GM19397 (cell line): ENCODE data around the gene ETV3L.

Source experiments
- ATAC-seq: cut with Tn5 transposase; IDR thresholded peaks from one replicate; pipeline ENCODE4 v1.9.1; 2021; ENCODE audit warnings: mild to moderate bottlenecking, moderate library complexity; ENCODE audit not compliant: unreplicated experiment

The ETV3L gene

GRCh38 chr1:157132616-157133167 is 33.1 kb upstream of the ETV3L start:
- ATAC-seq = no peak

- ATAC-seq = no peak
Measured at GRCh38 chr1:157132111-157132510, 32.5 kb upstream of the ETV3L start.

GRCh38 chr1:157131281-157131680 is 31.7 kb upstream of the ETV3L start:
- ATAC-seq = no peak

GRCh38 chr1:157124855-157125254 is 25.2 kb upstream of the ETV3L start:
- no peak for ATAC-seq

DNA sequence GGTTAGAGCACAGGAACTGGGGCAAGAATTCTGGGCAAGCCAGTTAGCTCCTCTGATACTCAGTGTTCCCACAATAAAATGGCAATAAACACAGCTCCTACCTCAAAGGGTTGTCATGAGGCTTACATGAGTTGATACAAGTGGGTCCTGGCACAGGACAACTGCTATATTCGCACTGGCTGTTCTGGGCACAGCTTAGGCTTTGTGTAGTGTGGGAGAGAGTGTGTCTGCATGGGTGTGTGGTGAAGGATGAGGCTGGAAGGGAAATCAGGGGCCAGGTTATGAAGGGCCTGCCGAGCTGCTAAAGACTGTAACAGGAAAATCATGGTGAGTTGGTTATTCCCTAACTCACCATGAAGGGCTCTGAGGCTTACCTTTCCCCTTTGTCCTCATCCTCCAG is 19.8 kb upstream of the ETV3L start:
- ATAC-seq = no peak

DNA sequence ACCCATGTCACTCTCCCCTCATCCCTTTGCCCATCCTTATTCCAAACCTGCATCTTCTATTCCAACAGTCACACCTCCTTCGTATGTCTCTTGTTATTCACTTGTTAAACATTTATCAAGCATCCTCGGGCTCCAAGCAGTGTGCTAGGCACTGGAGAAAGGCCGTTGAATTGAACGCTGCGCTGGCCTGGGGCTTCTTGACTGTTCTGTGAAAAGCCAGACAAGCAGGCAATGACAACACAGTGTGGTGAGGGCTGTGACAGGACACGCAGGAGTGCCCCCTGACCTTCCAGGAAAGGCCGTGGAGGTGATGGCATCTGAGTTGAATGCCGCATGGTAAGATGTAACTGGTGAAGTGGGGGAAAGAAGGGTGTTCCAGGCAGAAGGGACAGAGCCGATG is 19.4 kb upstream of the ETV3L start:
- ATAC-seq = no peak

GRCh38 chr1:157117527-157118057 is 18.0 kb upstream of the ETV3L start:
- ATAC-seq = no peak

DNA sequence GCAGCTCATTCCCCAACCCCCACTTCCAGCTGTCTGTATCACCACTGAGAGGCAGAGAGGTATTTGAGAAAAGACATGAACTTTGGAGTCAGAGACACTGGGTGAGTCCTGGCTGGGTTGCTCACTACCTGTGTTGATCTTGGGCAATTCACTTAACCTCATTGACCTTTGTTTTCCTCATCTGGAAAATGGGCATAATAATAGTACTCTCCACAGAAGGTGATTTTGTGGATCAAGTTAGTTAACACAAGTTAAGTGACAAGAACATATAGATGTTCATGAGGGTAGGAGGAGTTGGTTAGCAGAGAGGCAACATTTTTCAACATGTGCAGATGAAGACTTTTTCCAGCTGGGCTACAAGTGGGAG is 17.1 kb upstream of the ETV3L start:
- no peak for ATAC-seq

DNA sequence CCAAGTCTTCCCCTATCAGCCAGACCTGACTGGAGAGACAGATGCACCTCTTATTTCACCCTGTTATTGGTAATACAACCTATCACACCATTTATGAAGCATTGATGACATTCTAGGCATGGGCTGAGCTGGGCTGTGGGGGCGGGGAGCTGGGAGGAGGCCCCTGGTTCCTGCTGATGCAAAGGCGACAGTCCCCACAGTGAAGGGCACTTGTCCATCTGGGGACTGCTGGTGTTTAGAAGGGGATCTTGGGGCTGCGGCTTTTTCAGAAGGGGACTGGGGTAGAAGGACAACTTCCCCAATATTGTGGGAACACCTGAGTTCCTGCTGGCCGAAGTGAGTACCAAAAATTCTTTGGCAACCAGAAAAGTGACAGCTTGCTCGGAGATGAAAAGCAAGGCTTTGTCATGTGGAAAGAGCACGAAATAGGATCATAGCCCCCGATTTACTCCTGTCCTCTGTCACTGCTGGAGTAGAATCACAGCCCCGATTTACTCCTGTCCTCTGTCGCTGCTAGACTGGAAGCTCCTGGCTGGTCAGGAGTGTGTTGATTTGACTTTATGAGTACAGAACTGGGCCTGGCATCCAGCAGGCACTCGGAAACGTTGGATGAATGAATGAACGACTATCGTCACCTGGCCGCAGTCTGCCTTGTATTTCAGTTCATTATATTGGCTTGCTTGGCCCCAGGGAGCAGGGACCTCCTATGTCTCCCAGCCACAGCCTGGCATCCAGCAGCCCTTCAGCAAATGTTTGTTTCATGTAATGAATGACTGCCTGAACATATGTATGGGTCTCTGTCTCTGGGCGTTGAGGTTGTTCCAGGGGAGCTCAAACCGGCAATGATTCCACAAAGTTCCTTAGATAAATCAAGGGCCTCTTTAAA is 16.5 kb upstream of the ETV3L start:
- ATAC-seq = no peak

GRCh38 chr1:157115429-157115838 is 15.8 kb upstream of the ETV3L start:
- ATAC-seq = no peak

GRCh38 chr1:157114183-157115121 is 14.8 kb upstream of the ETV3L start:
- no peak for ATAC-seq

GRCh38 chr1:157113631-157114030 is 14.0 kb upstream of the ETV3L start:
- ATAC-seq = no peak

DNA sequence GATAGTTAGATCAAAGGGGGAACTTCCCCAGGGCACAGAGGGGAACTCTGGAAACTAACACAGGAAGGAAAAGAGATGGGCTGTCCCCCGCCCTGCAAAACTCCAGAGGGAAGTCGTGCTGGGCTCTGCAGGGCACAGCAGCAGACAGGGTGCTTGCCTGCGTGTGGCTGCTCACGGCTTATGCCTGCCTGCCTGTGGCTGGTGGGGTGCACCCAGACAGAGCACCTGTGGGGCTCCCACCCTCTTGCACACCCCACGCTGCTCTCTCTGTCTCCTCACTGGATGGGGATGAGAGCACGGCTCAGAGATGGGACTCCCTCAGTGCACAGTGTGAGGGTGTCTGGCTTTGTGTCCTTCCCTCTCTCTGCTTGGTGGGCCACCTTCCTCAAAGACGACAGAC is 13.5 kb upstream of the ETV3L start:
- no peak for ATAC-seq

DNA sequence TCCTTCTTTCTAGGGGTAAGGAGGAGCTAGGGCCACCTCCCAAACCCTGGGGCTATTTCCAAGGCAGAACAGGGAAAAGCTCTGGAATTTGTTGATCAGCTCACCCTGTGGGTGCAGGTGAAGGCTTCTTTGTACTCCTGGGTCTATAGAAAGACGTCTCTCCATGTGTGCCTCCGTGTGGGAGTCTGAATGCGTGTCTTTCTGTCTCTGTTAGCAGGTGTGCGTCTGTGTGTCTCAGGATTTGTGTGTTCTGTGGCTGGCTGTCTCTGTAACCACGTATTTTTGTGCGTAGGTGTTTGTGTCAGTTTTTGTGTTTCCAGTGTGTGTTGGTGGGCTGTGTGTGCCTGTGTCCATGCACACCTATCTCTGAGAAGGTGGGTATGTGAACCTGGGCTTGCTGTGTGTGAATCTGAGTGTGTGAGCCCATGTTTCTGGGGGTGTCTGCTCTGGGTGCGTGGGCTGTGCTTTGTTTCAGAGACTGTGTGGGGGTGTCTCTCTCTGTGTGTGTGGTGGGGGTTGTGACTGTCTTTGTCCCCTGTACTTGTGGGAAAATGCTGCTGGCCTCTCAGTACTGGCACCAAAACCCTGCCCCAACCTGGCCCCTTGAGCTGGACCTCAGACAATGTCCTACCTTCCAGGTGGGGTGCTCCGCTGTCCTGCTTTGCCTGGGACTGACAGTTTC is 12.7 kb upstream of the ETV3L start:
- no peak for ATAC-seq

DNA sequence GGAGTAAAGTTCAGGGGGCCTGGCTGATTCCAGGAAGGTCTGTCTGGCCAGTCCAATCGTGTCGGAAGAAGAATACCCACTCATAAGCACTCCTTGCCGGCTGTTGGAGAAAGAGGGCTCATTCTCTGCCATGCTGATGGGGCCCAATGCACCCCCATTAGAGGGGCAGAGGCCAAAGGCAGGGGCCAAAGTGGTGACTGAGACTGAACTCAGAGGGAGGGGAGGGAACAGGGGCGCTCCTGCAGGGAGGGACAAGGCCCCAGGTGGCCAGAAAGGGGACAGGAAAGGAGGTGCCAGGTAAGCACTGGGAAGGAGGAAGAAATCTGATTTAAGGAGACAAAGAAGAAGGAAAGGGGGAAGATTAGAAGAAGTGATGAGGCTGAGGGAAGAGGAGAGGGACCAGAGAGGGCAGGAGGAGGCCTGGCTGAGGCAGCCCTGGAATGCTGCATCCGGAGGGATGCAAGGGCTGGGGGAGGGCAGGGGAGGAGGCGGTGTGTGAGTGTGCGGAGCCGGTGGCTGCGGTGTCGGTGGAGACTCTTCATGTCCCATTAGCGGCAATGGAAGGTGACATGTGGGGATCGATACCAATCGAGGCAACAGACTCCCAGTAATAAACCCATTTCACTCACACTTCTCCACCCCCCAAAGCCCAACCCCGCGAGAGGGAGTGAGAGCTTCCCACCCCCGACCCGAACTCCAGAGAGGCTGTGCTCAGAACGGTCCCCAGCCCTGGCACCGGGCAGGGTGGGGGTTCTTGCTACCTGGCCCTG is 12.0 kb upstream of the ETV3L start:
- ATAC-seq = no peak

- no peak for ATAC-seq
Measured at GRCh38 chr1:157110686-157111085, 11.1 kb upstream of the ETV3L start.

GRCh38 chr1:157110003-157110402 is 10.4 kb upstream of the ETV3L start:
- ATAC-seq = no peak

- no peak for ATAC-seq
Measured at GRCh38 chr1:157108448-157108847, 8.8 kb upstream of the ETV3L start.

DNA sequence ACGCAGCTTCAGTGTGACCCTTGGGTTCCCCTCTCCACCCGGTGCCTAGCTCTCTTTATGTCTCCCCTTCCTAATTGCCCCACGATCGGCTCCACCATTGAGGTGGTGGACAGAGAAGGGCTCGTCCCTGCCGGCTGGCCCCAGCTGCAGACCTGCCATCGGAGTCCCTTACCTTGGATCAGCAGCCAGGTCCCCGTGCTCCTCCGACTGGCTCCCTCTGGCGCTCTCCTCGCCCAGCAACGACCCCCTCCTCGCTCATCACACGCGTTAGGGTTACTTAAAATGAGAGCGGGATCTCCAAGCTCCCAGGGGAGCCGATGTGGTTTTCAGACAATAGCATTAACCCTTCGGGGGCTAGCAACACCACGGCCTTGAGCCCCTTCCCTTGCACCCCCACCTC is 8.1 kb upstream of the ETV3L start:
- no peak for ATAC-seq

- no peak for ATAC-seq
Measured at GRCh38 chr1:157106813-157107189, 7.2 kb upstream of the ETV3L start.
